Thyroid gland (tissue), 4 donors: ENCODE data around the gene RNF141. TPM values are rescaled to one million over a fixed set of nuclear protein-coding genes. Genes with fewer than 3 reads are reported as not detected.

Experiments used
- DNase-seq, 2 donors: peaks; one replicate each; pipeline ENCODE4 v3.0.0-alpha.2; 2019
- H3K27ac ChIP-seq, 3 donors: fragments of 200-600 bp; sonication (generic); 1 replicate in 2 of 3; 2 replicates in 1 of 3; pipeline ENCODE4 v1.5.1; 2016 to 2019; ENCODE audit warnings: mild to moderate bottlenecking in 1 of 3, moderate library complexity in 1 of 3
- H3K27me3 ChIP-seq: fragments of 200-600 bp; sonication (generic); one replicate; pipeline ENCODE4 v1.5.1; 2019
- H3K36me3 ChIP-seq, 2 donors: fragments of 200-600 bp; sonication (generic); one replicate each; pipeline ENCODE4 v1.5.1; 2016 to 2019
- H3K4me1 ChIP-seq, 2 donors: fragments of 200-600 bp; sonication (generic); one replicate each; pipeline ENCODE4 v1.5.1; 2017 to 2019
- H3K4me3 ChIP-seq, 3 donors: fragments of 200-600 bp; sonication (generic); replicated peaks in 1 of 3; 1 replicate in 2 of 3; 2 replicates in 1 of 3; pipeline ENCODE4 v1.5.1; 2016; ENCODE audit warnings: mild to moderate bottlenecking in 1 of 3
- H3K9me3 ChIP-seq: fragments of 200-600 bp; sonication (generic); one replicate; pipeline ENCODE4 v1.5.1; 2017
- POLR2A ChIP-seq, 2 donors: fragments of 450-650 bp; IDR thresholded peaks; one replicate each; pipeline ENCODE4 v1.6.1; 2017; ENCODE audit warnings: antibody characterized with exemption in 2 of 2, mild to moderate bottlenecking in 2 of 2, moderate library complexity in 1 of 2
- WGBS, 2 donors: methylation state at CpG; one replicate each; pipeline ENCODE4 v1.1.5; 2017; 5-methylcytosine and 5-hydroxymethylcytosine counted together
- intact Hi-C: fragments of 100-400 bp; cut with DNase I; formaldehyde crosslinking; loops from one replicate; pipeline ENCODE4 v1.15.1; 2023
- total RNA-seq, 4 donors: library from RNA; depleted of rRNA; stranded (reverse); fragments of >200 nt; gene quantifications; one replicate each; pipeline ENCODE4 v1.2.3, GENCODE V29; 2016
- TF ChIP-seq, protein P1 (sequence below), 6 experiments: fragments of 200-600 bp in 3 of 6; fragments of 450-650 bp in 3 of 6; sonication (generic) in 3 of 6; IDR thresholded peaks; one replicate each; pipeline ENCODE4 v1.5.1; 2016 to 2019; ENCODE audit warnings: antibody characterized with exemption in 6 of 6, mild to moderate bottlenecking in 2 of 6, inconsistent platforms in 1 of 6, moderate library complexity in 1 of 6

RNF141 gene
- total RNA-seq, 4 donors from 2014 or later = 32.4 to 45.3 (median 40.7) TPM

DNA sequence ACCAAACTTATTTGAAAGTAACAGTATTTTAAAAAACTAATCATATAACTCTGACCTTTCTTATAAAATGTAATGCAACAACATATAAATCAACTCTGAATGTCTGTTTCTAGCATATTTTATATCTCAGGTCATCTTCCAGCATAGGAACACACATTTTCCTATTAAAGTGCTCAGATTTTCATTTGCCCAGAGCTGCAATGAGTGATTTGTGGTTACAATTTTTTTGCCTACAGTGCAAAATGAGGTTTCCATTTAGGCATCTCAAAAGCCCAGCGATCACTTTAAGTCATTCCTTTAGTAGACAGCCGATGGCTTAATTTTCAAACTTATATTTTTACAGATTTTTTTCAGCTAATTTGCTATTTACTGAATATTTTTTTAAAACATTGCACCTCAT lies 26.5 kb upstream of the RNF141 start:
- TF ChIP-seq, protein P1, sequence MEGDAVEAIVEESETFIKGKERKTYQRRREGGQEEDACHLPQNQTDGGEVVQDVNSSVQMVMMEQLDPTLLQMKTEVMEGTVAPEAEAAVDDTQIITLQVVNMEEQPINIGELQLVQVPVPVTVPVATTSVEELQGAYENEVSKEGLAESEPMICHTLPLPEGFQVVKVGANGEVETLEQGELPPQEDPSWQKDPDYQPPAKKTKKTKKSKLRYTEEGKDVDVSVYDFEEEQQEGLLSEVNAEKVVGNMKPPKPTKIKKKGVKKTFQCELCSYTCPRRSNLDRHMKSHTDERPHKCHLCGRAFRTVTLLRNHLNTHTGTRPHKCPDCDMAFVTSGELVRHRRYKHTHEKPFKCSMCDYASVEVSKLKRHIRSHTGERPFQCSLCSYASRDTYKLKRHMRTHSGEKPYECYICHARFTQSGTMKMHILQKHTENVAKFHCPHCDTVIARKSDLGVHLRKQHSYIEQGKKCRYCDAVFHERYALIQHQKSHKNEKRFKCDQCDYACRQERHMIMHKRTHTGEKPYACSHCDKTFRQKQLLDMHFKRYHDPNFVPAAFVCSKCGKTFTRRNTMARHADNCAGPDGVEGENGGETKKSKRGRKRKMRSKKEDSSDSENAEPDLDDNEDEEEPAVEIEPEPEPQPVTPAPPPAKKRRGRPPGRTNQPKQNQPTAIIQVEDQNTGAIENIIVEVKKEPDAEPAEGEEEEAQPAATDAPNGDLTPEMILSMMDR (IDR thresholded peaks at IDR 0.05) = no peak
- no peak for TF ChIP-seq POLR2A (IDR thresholded peaks at IDR 0.05)

DNA sequence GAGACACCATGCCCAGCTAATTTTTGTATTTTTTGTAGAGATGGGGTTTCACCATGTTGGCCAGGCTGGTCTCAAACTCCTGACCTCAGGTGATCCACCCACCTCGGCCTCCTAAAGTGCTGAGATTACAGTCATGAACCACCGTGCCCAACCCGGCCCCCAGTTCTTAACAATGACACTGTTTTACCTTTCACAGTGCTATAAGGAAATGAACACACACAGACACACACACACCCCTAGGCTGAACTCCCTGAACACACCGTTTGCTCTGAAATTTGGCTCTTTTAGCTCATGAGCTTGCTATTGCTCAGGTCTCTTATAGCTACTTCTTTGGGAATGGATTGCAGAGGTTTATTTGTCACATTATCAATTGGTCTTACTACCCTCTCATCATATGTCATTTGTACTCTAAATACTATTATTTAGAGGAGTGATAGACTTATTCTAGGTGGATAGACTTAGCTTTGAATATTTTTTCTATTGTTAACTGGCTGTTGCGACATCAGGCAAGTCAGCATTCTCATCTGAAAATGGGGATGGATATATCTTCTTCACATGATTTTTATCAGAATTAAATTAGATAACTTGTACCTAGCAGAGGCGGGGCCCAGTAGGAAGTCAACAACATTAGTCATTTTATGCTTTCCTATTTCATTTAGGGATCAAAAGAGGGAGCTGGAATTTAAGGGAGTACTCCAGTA lies 25.4 kb upstream of the RNF141 start:
- intact Hi-C loops = no loop called here
- H3K9me3 ChIP-seq = no peaks in the 10 kb centered on the region
- 79 to 80% methylated on average over 6 of the region's 6 CpGs for WGBS, 2 donors
- no peaks in the 10 kb centered on the region for H3K36me3 ChIP-seq
- no peak for TF ChIP-seq POLR2A (IDR thresholded peaks at IDR 0.05)
- TF ChIP-seq, protein P1 (IDR thresholded peaks at IDR 0.05) = no peak
- DNase-seq = no peak
- no peak overlapping the region for H3K4me3 ChIP-seq
- peak overlapping the region in 1 of 3 donors; percentile 12 for H3K27ac ChIP-seq
- H3K27me3 ChIP-seq = no peaks in the 10 kb centered on the region
- H3K4me1 ChIP-seq = no peaks in the 10 kb centered on the region

More for the DNA sequence above, 26.5 kb upstream of the RNF141 start:
- WGBS, 2 donors = 91% methylated on average over 2 of the region's 2 CpGs
- H3K36me3 ChIP-seq = no peaks in the 10 kb centered on the region
- H3K4me1 ChIP-seq = no peaks in the 10 kb centered on the region
- intact Hi-C loops = no loop called here
- no peaks in the 10 kb centered on the region for H3K27me3 ChIP-seq
- DNase-seq = no peak
- no peak overlapping the region for H3K4me3 ChIP-seq
- no peaks in the 10 kb centered on the region for H3K9me3 ChIP-seq
- peak overlapping the region in 2 of 3 donors; percentile 15 to 48 for H3K27ac ChIP-seq

DNA sequence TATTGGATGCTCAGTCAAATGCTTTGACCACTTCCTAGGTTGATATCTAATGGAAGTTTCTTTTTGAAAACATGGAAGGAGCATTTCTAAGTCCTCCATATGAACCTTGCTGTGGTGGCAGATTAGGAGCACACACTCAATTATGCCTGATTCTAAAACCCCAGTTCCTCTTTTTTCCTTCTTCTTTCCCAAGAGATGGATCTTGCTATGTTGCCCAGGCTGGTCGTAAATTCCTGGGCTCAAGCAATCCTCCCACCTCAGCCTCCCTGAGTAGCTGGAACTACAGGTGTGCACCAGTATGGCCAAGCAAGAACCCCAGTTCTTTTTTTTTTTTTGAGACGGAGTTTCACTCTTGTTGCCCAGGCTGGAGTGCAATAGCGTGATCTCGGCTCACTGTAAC lies 24.5 kb upstream of the RNF141 start:
- Histone ChIP-seq H3K36me3 (no peaks in the 10 kb centered on the region), H3K4me1 (no peaks in the 10 kb centered on the region), H3K27ac (no peak overlapping the region), H3K4me3 (no peak overlapping the region), H3K9me3 (no peaks in the 10 kb centered on the region), H3K27me3 (no peaks in the 10 kb centered on the region)
- TF ChIP-seq, protein P1 (IDR thresholded peaks at IDR 0.05) = no peak
- TF ChIP-seq POLR2A (IDR thresholded peaks at IDR 0.05) = no peak
- 94 to 98% methylated on average over 4 of the region's 4 CpGs for WGBS, 2 donors
- intact Hi-C loops = no loop called here
- DNase-seq = no peak

DNA sequence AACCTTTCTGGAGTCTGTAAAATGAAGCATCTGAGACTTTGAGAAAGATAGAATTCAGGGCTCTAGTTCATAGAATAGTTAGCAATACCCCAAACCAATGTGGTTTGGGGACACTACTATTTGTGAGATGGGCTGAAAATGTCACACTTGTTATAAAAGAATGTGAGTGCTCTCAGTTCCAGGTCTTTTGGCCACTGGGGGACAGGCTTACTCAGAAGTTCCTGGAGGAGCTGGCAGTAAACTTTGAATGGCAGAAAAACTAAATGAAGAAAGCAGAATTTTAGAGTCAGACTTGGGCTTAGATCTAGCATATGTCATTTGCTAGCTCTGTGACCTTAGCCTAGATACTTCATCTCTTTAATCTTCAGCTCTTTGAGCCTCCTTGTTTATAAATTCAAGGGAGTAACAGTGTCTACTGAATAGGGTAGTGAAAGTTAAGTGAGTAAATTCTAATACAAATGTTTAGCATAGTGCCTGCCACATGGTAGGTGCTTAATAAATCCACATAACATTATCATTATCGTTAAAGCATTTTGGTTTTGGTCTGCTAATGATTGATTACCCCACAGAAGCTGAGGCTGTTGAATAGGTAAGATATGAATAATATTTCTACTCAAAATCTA lies 23.8 kb upstream of the RNF141 start:
- no peaks in the 10 kb centered on the region for H3K9me3 ChIP-seq
- 83 to 84% methylated on average over 1 of the region's 1 CpG for WGBS, 2 donors
- H3K27ac ChIP-seq = no peak overlapping the region
- H3K4me3 ChIP-seq = no peak overlapping the region
- intact Hi-C loops = no loop called here
- H3K27me3 ChIP-seq = no peaks in the 10 kb centered on the region
- TF ChIP-seq POLR2A (IDR thresholded peaks at IDR 0.05) = no peak
- TF ChIP-seq, protein P1 (IDR thresholded peaks at IDR 0.05) = peak in 1 of 6 experiments; percentile 24
- H3K36me3 ChIP-seq = no peaks in the 10 kb centered on the region
- DNase-seq = no peak
- H3K4me1 ChIP-seq = no peaks in the 10 kb centered on the region

DNA sequence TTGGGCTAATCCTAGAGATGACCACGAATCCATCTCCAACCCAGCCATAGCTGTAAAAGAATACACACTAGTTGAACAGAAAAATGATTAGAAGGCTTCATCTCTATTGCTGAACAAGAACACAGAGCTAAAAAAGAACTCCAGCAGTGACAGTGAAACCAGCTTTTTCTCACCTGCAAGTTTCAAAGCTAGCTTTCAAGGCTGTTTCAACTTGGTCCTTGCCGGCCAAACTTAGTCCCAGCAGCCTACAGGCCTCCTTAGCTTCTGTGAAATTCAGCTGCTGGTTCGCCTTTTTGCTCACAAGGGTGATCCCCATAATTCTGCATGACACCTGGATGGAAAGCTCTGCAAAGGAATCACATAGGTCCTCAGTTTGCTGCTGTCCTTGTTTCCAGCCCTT lies 23.0 kb upstream of the RNF141 start:
- no peak overlapping the region for H3K27ac ChIP-seq
- H3K4me3 ChIP-seq = no peak overlapping the region
- no peaks in the 10 kb centered on the region for H3K9me3 ChIP-seq
- TF ChIP-seq, protein P1 (IDR thresholded peaks at IDR 0.05) = no peak
- TF ChIP-seq POLR2A (IDR thresholded peaks at IDR 0.05) = no peak
- 79 to 86% methylated on average over 3 of the region's 3 CpGs for WGBS, 2 donors
- intact Hi-C loops = no loop called here
- no peaks in the 10 kb centered on the region for H3K27me3 ChIP-seq
- H3K36me3 ChIP-seq = no peaks in the 10 kb centered on the region
- no peaks in the 10 kb centered on the region for H3K4me1 ChIP-seq
- no peak for DNase-seq
